Measurements from ENCODE around the gene CRMP1. TPM values are rescaled to one million over a fixed set of nuclear protein-coding genes. Genes with fewer than 3 reads are reported as not detected.

Gene CRMP1
- total and polyA plus RNA-seq, 2 donors (not counting 3 experiments of a cell fraction or from before 2014, with no cell fraction given) = 0.06 TPM; not detected in 1

- Histone ChIP-seq H2AFZ (ENCODE audit: low read depth, low read length) (no peak overlapping the region), H4K20me1 (replicated peaks; ENCODE audit: control insufficient read depth, extremely low read depth, insufficient read depth, low read length) (no peaks in the 10 kb centered on the region), H3K9me1 (replicated peaks; ENCODE audit: control insufficient read depth, extremely low read depth, insufficient read depth, low read length) (no peaks in the 10 kb centered on the region), H3K27ac (ENCODE audit: insufficient read depth, low read depth, low read length) (no peak overlapping the region), H3K9me3 (replicated peaks; ENCODE audit: control insufficient read depth, insufficient read depth, low read length) (no peaks in the 10 kb centered on the region), H3K79me2 (ENCODE audit: control insufficient read depth, insufficient read depth, low read length) (no peaks in the 10 kb centered on the region), H3K36me3 (ENCODE audit: control insufficient read depth in 2 of 2, extremely low read depth in 1 of 2, insufficient read depth in 2 of 2, low read length in 2 of 2) (no peaks in the 10 kb centered on the region), H3K4me3 (replicated peaks in 1 of 3; ENCODE audit: insufficient read depth in 1 of 3, low read depth in 1 of 3, low read length in 3 of 3) (no peak overlapping the region), H3K4me2 (ENCODE audit: insufficient read depth, low read length) (no peak overlapping the region), H3K27me3 (ENCODE audit: control insufficient read depth in 2 of 2, insufficient read depth in 2 of 2, low read length in 2 of 2) (peaks cover 48 to 59% of the 10 kb centered on the region in 2 experiments), H3K4me1 (ENCODE audit: control insufficient read depth, extremely low read depth, insufficient read depth, low read length) (no peaks in the 10 kb centered on the region), H3K9ac (replicated peaks; ENCODE audit: extremely low read depth, insufficient read depth, low read length) (no peak overlapping the region)
- no peak for FAIRE-seq
- CTCF ChIA-PET = no interaction called here
- no TSS peak for BruUV-seq (replicated peaks)
- POLR2A ChIA-PET = no interaction called here
- dilution Hi-C loops (cut with MboI; ENCODE audit: extremely low pct_ligation_motif_present, low sequenced_read_pairs) = no loop called here
- intact Hi-C loops (cut with micrococcal nuclease) = no loop called here
- TF ChIP-seq EZH2 (IDR thresholded peaks at IDR 0.05; ENCODE audit: borderline replicate concordance, low read depth, low read length, severe bottlenecking) (peak; percentile 53), MYC (IDR thresholded peaks at IDR 0.05; ENCODE audit: low read depth, low read length) (no peak)
- DNase-seq (ENCODE audit: low read depth, low spot score) = no peak
These were observed 4.5 kb downstream of the CRMP1 start for GRCh38 chr4:5888222-5889001.

DNA sequence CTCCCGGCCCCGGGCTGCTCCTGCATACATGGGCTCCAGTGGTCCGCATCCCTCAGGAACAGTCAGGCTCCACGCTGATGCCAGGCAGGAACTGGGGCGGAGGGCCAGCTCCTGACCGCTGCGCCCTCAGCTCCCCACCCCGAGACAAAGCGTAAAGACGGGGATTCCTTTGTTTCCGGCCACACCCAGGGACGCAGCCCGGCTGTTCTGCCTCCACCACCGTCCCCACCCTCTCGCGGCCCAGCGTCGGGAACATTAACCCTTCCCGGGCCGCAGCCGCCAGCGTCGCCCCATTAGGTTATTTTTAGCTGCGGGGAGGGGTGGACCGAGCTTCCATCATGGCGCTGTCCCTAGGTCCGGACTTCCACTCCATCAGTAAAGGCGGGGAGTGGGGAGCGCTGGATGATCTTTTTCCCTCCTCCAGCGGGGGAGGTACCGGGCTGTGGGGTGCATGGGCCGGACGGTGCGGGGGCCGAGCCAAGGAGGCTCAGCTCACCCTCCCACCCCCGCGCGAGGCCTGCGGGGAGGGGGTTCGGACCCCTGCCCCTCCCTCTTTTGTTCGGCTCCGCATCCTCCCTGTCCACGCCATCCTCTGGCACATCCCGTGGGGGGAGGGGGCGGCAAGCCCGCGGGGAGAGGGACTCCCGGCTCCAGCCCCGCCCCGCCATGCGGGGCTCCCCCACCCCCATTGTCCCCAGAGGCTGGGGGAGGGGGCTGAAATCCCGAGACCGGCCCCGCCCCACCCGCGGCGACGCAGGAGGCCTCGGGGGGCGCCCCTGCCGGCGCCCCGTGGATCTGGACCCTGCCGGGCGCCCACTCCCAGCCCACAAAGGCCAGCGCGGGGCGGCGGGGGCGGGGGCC lies 5.3 kb downstream of the CRMP1 start:
- dilution Hi-C loops (cut with MboI; ENCODE audit: extremely low pct_ligation_motif_present, low sequenced_read_pairs) = no loop called here
- H3K4me2 ChIP-seq (ENCODE audit: insufficient read depth, low read length) = no peak overlapping the region
- POLR2A ChIA-PET = no interaction called here
- no TSS peak for BruUV-seq (replicated peaks)
- H3K4me1 ChIP-seq (ENCODE audit: control insufficient read depth, extremely low read depth, insufficient read depth, low read length) = no peaks in the 10 kb centered on the region
- H3K27me3 ChIP-seq (ENCODE audit: control insufficient read depth in 2 of 2, insufficient read depth in 2 of 2, low read length in 2 of 2) = peaks cover 46 to 55% of the 10 kb centered on the region in 2 experiments
- no peak overlapping the region for H3K9ac ChIP-seq (replicated peaks; ENCODE audit: extremely low read depth, insufficient read depth, low read length)
- no peaks in the 10 kb centered on the region for H3K36me3 ChIP-seq (ENCODE audit: control insufficient read depth in 2 of 2, extremely low read depth in 1 of 2, insufficient read depth in 2 of 2, low read length in 2 of 2)
- no peaks in the 10 kb centered on the region for H4K20me1 ChIP-seq (replicated peaks; ENCODE audit: control insufficient read depth, extremely low read depth, insufficient read depth, low read length)
- no peaks in the 10 kb centered on the region for H3K9me3 ChIP-seq (replicated peaks; ENCODE audit: control insufficient read depth, insufficient read depth, low read length)
- FAIRE-seq = no peak
- no peak overlapping the region for H3K27ac ChIP-seq (ENCODE audit: insufficient read depth, low read depth, low read length)
- H2AFZ ChIP-seq (ENCODE audit: low read depth, low read length) = no peak overlapping the region
- H3K9me1 ChIP-seq (replicated peaks; ENCODE audit: control insufficient read depth, extremely low read depth, insufficient read depth, low read length) = no peaks in the 10 kb centered on the region
- CTCF ChIA-PET = no interaction called here
- H3K4me3 ChIP-seq (replicated peaks in 1 of 3; ENCODE audit: insufficient read depth in 1 of 3, low read depth in 1 of 3, low read length in 3 of 3) = no peak overlapping the region
- intact Hi-C loops (cut with micrococcal nuclease) = no loop called here
- DNase-seq (ENCODE audit: low read depth, low spot score) = no peak
- no peaks in the 10 kb centered on the region for H3K79me2 ChIP-seq (ENCODE audit: control insufficient read depth, insufficient read depth, low read length)
- no peak for TF ChIP-seq JUN (IDR thresholded peaks at IDR 0.05; ENCODE audit: borderline replicate concordance, insufficient read depth, insufficient read length, low read depth)
- TF ChIP-seq EZH2 (IDR thresholded peaks at IDR 0.05; ENCODE audit: borderline replicate concordance, low read depth, low read length, severe bottlenecking) = peak; percentile 81
